ENCODE results near the gene HPDL.

GRCh38 chr1:45337630-45338325 lies 11.1 kb downstream of the HPDL start:
- TF ChIP-seq CTCF (IDR thresholded peaks at IDR 0.05) (no peak), POLR2AphosphoS5 (IDR thresholded peaks at IDR 0.05) (no peak), POLR2A (IDR thresholded peaks at IDR 0.05) (no peak)

All from prostate gland (tissue), 2 donors.